Left renal pelvis (tissue), 4 donors: ENCODE results near the gene PSMD13. TPM values are rescaled to one million over a fixed set of nuclear protein-coding genes. Genes with fewer than 3 reads are reported as not detected.

ENCODE experiments used
- DNase-seq, 4 donors: peaks; one replicate each; pipeline ENCODE4 v3.0.0-alpha.2; 2013; ENCODE audit warnings: low read depth in 4 of 4, low spot score in 3 of 4
- polyA plus RNA-seq, 4 donors: library from polyadenylated mRNA; unstranded; fragments of 120-200 nt; gene quantifications; one replicate each; pipeline ENCODE4 v1.2.1, GENCODE V29; 2013; ENCODE audit not compliant: insufficient read length in 4 of 4

The PSMD13 gene
- polyA plus RNA-seq, 4 donors, result 103 to 148 (median 140) TPM

DNA sequence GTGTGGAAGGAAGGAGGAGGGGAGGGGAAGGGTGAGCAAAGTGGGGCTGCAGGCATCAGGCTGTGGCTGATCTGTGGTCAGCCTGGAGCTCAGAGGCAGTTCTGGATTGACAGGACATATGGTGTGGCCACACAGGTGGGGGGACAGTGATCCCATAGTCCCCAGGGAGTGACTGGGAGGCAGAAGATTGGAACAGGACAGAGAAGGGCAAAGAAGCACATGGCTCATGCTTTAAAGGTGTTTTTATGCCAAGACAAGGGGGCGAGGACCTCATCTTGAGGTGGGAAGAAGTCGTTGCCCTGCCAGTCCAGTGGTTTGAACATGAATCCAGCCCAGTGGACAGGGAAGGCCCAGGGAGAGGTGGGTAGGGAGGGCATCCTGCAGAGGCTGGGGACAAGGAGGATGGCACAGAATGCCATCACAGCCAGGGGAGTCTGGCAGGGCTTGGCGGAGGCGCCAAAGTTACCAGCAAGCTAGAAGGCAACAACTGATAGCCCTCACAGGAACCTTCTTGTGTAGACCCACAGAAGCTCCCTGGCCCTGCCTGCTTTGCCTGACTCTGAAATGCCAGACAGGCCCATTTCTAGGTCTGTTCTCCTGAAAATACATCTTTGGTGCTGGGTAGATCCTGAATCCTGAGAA, 32.7 kb upstream of the PSMD13 start:
- DNase-seq, result no peak

DNA sequence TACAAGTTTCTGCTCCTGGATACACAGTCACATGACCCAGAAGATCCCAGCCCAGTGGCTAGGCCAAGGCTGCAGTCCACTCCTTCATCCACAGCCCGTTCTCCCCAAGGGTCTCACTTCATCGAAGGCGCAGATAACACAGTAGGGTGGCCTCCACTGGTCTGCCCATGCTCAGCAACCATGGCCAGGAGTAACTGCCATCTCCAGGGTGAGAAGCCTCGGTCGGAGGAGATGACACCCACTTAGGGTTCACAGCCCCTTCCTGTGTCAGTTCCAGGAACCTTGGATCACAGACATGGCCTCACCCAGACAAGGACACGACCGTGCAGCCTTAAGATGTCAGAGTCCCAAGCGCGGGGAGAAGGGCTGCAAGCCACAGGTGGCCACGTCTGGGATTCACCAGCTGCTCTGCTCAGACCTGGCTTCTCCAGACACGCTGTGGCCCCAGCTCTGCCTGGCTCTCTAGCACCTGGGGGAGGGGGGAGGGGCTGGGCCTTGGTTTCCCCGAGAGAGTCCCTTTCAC, 32.1 kb upstream of the PSMD13 start:
- no peak for DNase-seq

DNA sequence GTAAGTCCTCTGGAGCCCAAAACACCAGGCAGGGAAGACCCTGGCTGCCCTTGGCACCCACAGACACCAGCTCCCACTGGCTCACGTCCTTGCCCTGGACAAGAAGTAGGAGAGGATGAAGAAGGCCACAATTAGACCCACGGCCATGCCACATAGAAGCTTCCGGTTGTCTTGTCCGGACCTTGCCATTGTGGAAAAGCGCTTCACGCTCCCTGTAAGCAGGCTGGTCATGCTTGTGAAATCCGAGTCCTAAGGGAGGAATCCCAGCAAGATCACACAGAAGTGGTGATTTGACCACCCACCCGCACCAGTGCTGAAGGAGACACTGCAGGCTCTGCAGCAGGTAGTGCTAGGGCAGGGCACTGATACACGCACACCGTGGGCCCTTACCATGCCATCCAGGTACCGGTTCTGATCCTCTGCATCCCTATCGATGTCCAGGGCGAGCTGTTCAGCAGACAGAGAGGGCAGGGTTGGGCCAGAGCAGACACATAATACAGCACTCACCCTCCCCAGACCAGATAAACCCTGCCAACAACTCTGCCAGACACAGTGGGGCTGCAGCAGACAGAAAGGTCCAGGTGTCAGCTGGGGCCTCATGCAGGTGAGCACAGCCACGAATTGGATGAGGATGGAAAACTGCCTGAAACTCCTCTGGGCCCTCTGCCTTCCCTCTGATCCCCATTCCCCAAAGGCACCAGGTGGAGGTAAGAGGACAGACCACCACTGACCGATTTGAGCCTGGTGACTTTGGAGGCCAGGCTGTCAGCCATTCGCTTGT, 31.4 kb upstream of the PSMD13 start:
- no peak for DNase-seq

DNA sequence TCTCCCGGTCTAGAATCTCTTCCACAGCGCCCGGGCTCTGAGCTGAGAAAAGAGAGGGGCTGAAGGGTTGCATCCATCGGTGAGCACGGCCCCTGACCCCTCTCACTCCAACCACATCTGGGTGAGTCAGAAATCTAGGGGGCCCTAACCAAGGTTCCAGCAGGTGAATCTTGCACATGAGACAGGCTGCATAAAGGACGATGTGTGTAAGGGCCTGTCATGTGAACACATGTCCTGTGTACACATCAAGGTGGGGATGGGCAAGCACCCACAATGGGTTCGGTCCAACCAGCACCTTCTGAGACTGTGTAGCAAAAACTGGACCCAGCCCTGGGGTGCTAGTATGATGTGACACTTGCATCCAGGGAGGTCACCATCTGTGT, 30.8 kb upstream of the PSMD13 start:
- no peak for DNase-seq

DNA sequence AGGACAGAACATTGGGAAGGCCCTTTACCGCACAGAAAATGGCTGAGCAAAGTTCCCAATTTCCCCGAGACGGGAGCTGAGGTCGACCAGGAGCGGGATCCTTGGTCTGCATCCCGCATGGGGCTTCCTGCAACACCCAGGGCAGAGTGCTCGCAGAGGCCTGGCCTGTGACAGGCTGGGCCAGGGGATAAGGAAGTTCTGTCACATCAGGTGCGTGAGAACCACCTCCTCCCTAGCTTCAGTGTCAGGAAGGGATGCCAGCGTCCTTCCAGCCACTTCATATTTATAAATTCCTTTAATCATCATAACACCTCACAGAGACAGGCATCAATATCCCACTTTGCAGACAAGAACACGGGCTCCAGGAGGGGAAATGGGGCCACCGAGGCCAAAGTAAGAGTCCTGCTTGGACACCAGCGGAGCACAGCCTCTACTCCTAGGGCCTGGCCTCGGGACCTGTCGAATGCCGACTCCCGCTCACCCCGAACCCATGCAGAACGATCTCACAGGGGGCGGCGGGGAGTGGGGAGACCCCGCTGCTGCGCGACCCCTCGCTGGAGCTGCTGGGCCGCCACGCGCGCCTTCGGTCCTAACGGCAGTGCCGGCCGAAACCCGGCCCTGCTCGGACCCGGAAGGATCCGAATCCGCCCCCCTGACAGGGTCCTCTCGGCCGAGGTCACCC, 30.1 kb upstream of the PSMD13 start:
- no peak for DNase-seq

DNA sequence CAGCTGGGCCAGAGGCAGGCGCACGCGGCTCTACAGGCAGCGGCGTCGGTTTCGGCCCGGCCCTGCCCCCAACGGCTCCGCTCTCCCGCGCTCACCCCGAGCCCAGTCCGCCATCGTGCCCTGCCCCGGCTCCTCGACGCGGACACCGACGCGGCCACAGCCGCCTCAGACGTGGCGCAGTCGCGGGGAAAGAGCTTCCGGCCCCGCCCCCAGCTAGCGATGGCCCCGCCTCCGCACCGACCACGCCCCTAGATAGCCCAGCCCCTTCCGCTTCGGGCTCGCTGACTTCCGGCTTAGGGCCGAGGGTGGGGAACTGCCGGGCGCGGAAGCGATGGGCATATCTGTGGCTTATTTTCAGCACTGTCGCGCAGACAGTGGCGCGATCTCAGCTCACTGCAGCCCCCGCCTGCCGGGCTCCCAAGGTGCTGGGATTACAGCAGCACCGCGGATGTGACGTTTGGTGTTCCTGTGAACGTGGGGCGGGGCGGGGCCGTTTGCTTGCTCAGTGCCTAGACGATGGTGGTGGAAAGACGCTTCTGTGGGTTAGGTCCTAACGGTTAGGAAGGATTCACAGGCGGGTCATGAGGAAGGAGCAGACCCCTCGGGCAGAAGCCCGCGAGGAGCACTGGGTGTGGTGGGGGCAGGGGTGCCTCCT, 29.4 kb upstream of the PSMD13 start, which contains the start of the genes BET1L and RIC8A:
BET1L (minus strand) TSS at position 192 of the 655 bp plus-strand sequence; CDS start at position 114, 78 bp downstream.
RIC8A (plus strand) TSS at position 501 of the 655 bp plus-strand sequence. CDS start 1,147 bp downstream, outside the sequence.
- DNase-seq, result peak; percentile 86 to 93 (median 90)

DNA sequence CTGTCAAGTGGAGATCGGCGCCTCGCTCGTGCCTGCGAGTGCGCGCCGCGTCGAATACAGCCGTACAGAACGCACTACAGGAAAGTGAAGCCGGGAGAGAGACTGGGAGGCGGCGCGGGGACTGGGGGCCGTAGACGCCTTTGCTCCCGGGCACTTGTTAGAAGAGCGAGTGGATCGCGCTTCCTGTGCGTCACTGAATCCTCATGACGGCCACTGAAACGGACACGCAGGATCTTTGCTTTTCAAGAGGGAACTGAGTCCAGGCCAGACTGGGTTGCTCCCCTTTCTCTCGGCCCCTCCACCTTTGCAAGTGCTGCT, 29.0 kb upstream of the PSMD13 start:
- peak in 1 of 4 donors; percentile 12 for DNase-seq

DNA sequence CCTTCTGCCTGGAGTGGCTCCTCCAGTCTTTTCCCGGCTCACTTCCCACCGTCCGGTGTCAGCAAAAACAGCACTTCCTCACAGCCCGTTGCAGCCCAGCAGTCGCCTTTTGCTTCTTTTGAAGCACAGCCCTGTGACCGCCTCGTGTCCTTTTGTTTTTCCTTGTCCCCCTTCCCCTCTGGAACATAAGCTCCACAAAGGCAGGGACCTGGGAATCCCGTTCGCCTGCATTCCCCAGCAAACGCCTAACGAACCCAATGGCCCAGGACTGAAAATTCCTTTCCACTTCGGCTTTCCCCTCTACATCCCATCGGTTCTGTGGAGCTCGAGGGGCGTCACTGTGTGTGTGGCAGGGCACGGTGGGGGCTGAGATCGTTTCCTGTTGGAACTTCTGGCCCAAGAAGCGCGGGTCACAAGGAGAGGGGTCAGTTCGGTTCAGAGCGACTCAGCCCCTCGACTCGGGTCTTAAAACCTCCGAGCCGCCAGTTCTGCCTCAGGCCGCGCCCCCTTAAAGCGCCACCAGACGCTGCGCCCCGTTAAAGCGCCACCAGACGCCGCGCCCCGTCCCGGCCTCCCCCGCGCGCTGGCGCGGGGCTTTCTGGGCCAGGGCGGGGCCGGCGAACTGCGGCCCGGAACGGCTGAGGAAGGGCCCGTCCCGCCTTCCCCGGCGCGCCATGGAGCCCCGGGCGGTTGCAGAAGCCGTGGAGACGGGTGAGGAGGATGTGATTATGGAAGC, 28.4 kb upstream of the PSMD13 start:
- peak; percentile 56 to 74 (median 69) for DNase-seq

DNA sequence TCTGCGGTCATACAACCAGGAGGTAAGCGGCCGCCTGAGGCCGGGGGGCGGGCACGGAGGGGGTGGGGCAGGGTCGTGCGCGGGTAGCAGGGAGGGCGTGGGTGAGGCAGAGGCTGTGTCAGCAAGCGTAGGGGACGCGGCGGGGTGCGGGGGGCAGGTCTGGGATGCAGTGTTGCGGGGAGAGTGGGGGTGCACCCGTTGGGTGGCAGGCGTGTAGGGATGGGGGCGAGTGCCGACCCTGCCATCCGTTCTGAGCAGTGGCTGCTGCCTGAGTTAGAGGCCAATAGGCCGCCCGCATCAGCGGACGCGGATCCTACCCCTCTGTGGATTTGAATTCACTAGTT, 27.9 kb upstream of the PSMD13 start:
- DNase-seq, result no peak

DNA sequence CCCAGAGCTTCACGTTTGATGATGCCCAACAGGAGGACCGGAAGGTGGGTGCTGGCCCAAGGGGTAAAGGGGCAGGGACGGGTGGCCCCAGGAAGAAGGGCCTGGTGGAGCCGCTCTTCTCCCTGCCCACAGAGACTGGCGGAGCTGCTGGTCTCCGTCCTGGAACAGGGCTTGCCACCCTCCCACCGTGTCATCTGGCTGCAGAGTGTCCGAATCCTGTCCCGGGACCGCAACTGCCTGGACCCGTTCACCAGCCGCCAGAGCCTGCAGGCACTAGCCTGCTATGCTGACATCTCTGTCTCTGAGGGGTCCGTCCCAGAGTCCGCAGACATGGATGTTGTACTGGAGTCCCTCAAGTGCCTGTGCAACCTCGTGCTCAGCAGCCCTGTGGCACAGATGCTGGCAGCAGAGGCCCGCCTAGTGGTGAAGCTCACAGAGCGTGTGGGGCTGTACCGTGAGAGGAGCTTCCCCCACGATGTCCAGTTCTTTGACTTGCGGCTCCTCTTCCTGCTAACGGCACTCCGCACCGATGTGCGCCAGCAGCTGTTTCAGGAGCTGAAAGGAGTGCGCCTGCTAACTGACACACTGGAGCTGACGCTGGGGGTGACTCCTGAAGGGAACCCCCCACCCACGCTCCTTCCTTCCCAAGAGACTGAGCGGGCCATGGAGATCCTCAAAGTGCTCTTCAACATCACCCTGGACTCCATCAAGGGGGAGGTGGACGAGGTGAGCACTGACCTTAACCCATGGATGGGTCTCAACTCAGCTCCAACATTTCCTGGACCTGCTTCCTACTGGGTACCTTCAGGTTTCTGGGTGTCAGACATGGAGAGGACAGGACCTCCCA, 27.3 kb upstream of the PSMD13 start:
- DNase-seq, result no peak

DNA sequence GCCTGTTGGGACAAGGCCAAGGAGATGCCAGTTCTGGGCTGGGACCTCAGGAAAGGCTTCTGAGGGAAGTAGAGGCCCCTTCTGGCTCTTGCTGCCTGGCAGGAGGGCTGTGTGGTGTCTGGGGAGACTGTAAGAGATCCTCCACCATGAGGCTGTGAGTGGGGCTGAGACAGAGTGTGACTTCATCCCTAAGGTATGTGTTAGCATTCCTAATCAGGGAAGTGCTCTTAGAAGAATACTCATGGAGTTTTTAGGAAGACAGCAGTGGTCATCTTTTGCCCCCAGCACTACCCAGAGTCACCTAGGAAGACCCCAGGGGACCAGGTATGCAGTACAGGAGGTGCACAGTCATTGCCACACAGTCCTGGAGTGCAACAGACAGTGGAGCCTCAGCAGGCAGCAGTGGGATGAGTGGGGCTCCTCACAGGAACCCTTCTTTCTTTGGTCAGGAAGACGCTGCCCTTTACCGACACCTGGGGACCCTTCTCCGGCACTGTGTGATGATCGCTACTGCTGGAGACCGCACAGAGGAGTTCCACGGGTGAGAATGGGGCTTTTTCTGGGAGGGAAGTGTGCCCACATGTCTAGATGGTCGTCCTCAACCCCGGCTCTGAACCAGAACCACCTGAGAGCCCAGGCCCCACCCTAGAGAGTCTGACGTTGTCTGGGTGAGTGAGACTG, 26.5 kb upstream of the PSMD13 start:
- DNase-seq, result no peak

DNA sequence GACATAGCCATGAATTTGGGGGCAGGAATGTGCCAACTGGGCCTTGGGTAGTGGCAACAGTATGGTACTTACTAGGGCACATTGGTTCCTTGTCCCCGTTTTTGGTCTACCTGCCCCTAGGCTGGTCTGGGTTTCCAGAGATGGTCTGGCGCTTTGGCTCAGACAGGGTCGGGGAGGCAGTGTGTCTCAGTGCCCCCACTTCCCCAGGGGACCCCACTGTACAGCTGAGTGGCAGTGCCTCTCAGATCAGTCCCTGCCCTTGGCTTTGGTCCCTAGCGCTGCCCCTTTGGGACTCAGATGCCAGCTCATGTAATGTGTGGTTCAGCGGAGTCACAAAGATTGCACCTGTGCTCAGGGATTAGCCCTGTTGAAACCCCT, 26.0 kb upstream of the PSMD13 start:
- no peak for DNase-seq

DNA sequence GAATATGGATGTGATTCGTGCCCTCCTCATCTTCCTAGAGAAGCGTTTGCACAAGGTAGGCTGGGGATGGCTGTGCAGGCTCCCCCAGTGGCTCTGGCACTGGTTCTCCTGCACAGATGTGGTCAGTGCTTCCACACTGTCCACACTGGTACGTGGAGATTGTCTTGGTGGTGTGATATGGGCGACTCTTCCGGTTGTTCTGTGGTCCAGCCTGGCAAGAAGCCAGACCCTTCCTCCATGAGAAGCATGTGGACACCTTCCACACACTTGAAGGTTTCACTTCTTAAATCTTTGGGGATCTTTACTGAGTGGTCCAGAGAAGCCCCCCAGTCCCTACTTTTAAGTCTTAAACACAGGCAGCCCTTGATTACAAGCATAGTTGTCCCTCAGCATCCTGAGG, 25.5 kb upstream of the PSMD13 start:
- DNase-seq, result no peak

DNA sequence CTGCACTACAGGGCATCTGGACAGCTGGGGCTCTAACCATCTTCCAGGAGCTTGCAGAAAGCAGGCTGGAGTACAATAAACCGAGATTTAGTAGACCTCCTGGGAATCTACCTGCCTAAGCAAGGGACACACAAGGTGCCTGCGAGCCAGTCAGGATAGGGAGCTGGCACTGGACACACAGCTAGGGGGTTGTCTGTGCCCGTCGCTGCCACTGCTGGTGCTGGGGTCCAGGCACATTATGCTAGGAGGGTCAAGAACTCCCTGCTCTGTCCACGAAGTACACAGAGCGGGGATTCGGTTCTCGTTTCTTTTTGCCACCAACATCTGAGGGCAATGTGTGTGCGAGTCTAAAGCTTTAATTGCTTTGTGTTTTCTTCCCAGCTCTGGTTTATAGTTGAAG, 25.0 kb upstream of the PSMD13 start:
- DNase-seq, result no peak

DNA sequence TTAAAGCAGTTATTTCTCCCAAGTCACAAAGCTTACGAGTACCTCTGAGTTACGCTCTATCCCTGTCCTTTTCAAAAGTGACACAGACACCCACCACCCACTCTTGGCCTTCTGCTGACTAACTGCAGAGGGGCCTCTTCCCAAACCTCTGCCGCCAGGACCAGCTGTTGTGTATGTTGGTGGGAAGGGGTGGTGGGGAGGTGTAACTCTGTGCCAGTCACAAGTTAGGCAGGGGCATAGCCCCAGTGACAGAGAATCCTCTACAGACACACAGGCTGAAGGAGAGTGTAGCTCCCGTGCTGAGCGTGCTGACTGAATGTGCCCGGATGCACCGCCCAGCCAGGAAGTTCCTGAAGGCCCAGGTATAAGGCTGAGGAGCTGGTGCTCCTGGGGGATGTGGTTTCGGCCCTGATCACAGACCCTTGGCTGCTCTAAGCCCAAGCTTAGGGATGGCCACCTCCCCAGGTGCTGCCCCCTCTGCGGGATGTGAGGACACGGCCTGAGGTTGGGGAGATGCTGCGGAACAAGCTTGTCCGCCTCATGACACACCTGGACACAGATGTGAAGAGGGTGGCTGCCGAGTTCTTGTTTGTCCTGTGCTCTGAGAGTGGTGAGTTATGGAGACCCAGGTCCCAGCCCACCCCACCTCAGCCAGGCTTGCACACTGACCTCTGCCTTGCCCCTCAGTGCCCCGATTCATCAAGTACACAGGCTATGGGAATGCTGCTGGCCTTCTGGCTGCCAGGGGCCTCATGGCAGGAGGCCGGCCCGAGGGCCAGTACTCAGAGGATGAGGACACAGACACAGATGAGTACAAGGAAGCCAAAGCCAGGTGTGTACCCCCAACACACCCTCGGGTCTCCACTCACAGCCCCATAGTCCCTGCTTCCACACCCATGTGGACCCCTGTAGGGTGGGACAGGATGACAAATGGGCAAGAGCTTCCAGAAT, 24.4 kb upstream of the PSMD13 start:
- no peak for DNase-seq

DNA sequence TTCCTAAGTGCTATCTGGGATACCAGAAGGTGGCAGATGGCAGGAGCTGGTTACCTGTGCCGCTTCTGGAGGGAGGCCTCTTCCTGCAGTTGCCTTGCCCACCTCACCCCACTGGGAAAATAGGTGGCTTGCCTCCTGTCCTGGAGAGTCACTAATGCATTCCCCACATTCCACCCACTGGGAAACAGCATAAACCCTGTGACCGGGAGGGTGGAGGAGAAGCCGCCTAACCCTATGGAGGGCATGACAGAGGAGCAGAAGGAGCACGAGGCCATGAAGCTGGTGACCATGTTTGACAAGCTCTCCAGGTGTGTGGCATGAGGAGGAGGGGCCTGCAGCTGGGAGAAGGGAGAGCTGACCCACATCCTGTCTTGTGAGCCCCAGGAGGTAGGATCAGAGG, 23.7 kb upstream of the PSMD13 start:
- DNase-seq, result no peak

DNA sequence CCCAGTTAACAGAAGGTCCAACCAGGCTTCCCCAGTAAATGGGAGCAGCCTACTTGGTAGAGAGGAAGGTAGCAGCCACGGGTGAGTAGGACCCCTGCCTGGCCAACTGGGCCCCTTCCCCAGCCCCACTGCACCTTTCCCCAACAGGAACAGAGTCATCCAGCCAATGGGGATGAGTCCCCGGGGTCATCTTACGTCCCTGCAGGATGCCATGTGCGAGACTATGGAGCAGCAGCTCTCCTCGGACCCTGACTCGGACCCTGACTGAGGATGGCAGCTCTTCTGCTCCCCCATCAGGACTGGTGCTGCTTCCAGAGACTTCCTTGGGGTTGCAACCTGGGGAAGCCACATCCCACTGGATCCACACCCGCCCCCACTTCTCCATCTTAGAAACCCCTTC, 22.7 kb upstream of the PSMD13 start:
- DNase-seq, result no peak

DNA sequence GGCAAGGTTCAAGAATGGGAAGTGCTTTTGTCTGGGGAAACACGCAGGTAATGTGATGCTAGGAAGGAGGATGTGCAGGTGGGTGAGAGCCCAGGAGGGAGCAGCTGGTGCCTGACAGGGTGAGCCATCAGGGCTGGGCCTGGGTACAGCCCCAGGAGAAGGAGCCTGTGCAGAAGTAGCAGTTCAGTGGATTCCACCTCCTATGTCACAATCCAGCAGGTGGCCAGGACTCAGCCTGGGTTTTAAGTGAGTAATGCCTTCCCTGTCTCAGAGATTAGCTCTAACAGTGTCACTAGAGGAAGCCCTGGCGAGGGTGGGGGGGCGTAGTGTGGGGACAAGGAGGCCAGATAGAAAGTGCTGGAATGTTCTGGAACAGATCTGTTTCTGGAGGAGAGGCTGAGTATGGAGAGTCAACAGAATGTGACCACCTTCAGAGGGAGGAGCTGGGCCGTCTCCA, 21.2 kb upstream of the PSMD13 start:
- DNase-seq, result no peak
